Measurements from ENCODE around the gene CHRM5. TPM values are rescaled to one million over a fixed set of nuclear protein-coding genes. Genes with fewer than 3 reads are reported as not detected.

CHRM5 gene
- total RNA-seq, 4 donors from 2014 or later, result not detected

GRCh38 chr15:33934921-33935320 lies 33.4 kb upstream of the CHRM5 start:
- TF ChIP-seq CTCF (IDR thresholded peaks at IDR 0.05), result no peak
- TF ChIP-seq POLR2A (IDR thresholded peaks at IDR 0.05), result no peak
- intact Hi-C loops (cut with DNase I; ENCODE audit: low total_unique reads), result no loop called here
- Histone ChIP-seq H3K27me3 (no peaks in the 10 kb centered on the region), H3K4me1 (no peaks in the 10 kb centered on the region), H3K27ac (no peak overlapping the region), H3K9me3 (no peaks in the 10 kb centered on the region), H3K36me3 (no peaks in the 10 kb centered on the region), H3K4me3 (no peak overlapping the region)
- DNase-seq, result no peak

GRCh38 chr15:33941279-33942063 lies 26.8 kb upstream of the CHRM5 start:
- no peaks in the 10 kb centered on the region for H3K9me3 ChIP-seq
- no peak for TF ChIP-seq CTCF (IDR thresholded peaks at IDR 0.05)
- no peaks in the 10 kb centered on the region for H3K4me1 ChIP-seq
- intact Hi-C loops (cut with DNase I; ENCODE audit: low total_unique reads), result no loop called here
- H3K27me3 ChIP-seq, result no peaks in the 10 kb centered on the region
- H3K27ac ChIP-seq, result no peak overlapping the region
- no peaks in the 10 kb centered on the region for H3K36me3 ChIP-seq
- H3K4me3 ChIP-seq, result no peak overlapping the region
- DNase-seq, result no peak

- H3K4me1 ChIP-seq, result no peaks in the 10 kb centered on the region
- intact Hi-C loops (cut with DNase I; ENCODE audit: low total_unique reads), result no loop called here
- H3K27ac ChIP-seq, result no peak overlapping the region
- no peak overlapping the region for H3K4me3 ChIP-seq
- no peak for DNase-seq
- no peaks in the 10 kb centered on the region for H3K9me3 ChIP-seq
- H3K27me3 ChIP-seq, result no peaks in the 10 kb centered on the region
- no peaks in the 10 kb centered on the region for H3K36me3 ChIP-seq
- TF ChIP-seq POLR2A (IDR thresholded peaks at IDR 0.05), result no peak
- no peak for TF ChIP-seq CTCF (IDR thresholded peaks at IDR 0.05)
Observed at GRCh38 chr15:33946152-33946551, 22.1 kb upstream of the CHRM5 start.

- no peak overlapping the region for H3K4me3 ChIP-seq
- no peak overlapping the region for H3K27ac ChIP-seq
- H3K4me1 ChIP-seq, result no peaks in the 10 kb centered on the region
- DNase-seq, result no peak
- intact Hi-C loops (cut with DNase I; ENCODE audit: low total_unique reads), result no loop called here
- TF ChIP-seq CTCF (IDR thresholded peaks at IDR 0.05), result no peak
- no peak for TF ChIP-seq POLR2A (IDR thresholded peaks at IDR 0.05)
- no peaks in the 10 kb centered on the region for H3K27me3 ChIP-seq
- no peaks in the 10 kb centered on the region for H3K9me3 ChIP-seq
- H3K36me3 ChIP-seq, result no peaks in the 10 kb centered on the region
Observed at GRCh38 chr15:33955945-33956344, 12.4 kb upstream of the CHRM5 start.

- Histone ChIP-seq H3K27me3 (no peaks in the 10 kb centered on the region), H3K4me3 (no peak overlapping the region), H3K9me3 (no peaks in the 10 kb centered on the region), H3K27ac (no peak overlapping the region), H3K36me3 (no peaks in the 10 kb centered on the region), H3K4me1 (no peaks in the 10 kb centered on the region)
- TF ChIP-seq POLR2A (IDR thresholded peaks at IDR 0.05), result no peak
- no peak for TF ChIP-seq CTCF (IDR thresholded peaks at IDR 0.05)
- intact Hi-C loops (cut with DNase I; ENCODE audit: low total_unique reads), result no loop called here
- DNase-seq, result no peak
Observed at GRCh38 chr15:33956397-33956796, 11.9 kb upstream of the CHRM5 start.

Data from uterus (tissue), 4 donors.